Measurements from ENCODE around the gene IFNE. TPM values are rescaled to one million over a fixed set of nuclear protein-coding genes. Genes with fewer than 3 reads are reported as not detected.

The IFNE gene
- total RNA-seq, result 1 to 10 TPM in 1 of 3 donors, under 1 TPM in 1, not detected in 1; 0.33 to 1.0 TPM

GRCh38 chr9:21482213-21482612 is at the start of gene IFNE:
IFNE (minus strand) TSS chr9:21482313; CDS start chr9:21481694, 619 bp downstream.
- no peak within 1 kb of the TSS for H3K4me3 ChIP-seq
- intact Hi-C loops (cut with DNase I; ENCODE audit: low total_unique reads), result no loop called here
- no peak within 1 kb of the TSS for H3K27ac ChIP-seq
- no peaks in the 10 kb centered on the region for H3K27me3 ChIP-seq
- no peak for DNase-seq (ENCODE audit: low spot score in 2 of 2)
- H3K9me3 ChIP-seq, result no peaks in the 10 kb centered on the region
- TF ChIP-seq POLR2A (IDR thresholded peaks at IDR 0.05) (no peak), CTCF (IDR thresholded peaks at IDR 0.05) (no peak), POLR2AphosphoS5 (IDR thresholded peaks at IDR 0.05) (no peak)
- H3K36me3 ChIP-seq, result no peaks in the 10 kb centered on the region
- no peaks in the 10 kb centered on the region for H3K4me1 ChIP-seq

- Histone ChIP-seq H3K4me3 (no peak overlapping the region), H3K9me3 (peaks cover 0 to 6% of the 10 kb centered on the region in 2 donors), H3K27ac (no peak overlapping the region), H3K36me3 (no peaks in the 10 kb centered on the region), H3K27me3 (no peaks in the 10 kb centered on the region), H3K4me1 (no peaks in the 10 kb centered on the region)
- no peak for DNase-seq (ENCODE audit: low spot score in 2 of 2)
- intact Hi-C loops (cut with DNase I; ENCODE audit: low total_unique reads), result no loop called here
- no peak for TF ChIP-seq POLR2A (IDR thresholded peaks at IDR 0.05)
- TF ChIP-seq POLR2AphosphoS5 (IDR thresholded peaks at IDR 0.05), result no peak
- no peak for TF ChIP-seq CTCF (IDR thresholded peaks at IDR 0.05)
Measured at GRCh38 chr9:21528123-21528808, 46.2 kb upstream of the IFNE start.

GRCh38 chr9:21527579-21527978 is 45.5 kb upstream of the IFNE start:
- H3K27ac ChIP-seq, result no peak overlapping the region
- H3K27me3 ChIP-seq, result no peaks in the 10 kb centered on the region
- DNase-seq (ENCODE audit: low spot score in 2 of 2), result no peak
- no peaks in the 10 kb centered on the region for H3K36me3 ChIP-seq
- peaks cover 0 to 6% of the 10 kb centered on the region in 2 donors for H3K9me3 ChIP-seq
- H3K4me3 ChIP-seq, result no peak overlapping the region
- intact Hi-C loops (cut with DNase I; ENCODE audit: low total_unique reads), result no loop called here
- H3K4me1 ChIP-seq, result no peaks in the 10 kb centered on the region
- TF ChIP-seq POLR2A (IDR thresholded peaks at IDR 0.05), result no peak
- no peak for TF ChIP-seq CTCF (IDR thresholded peaks at IDR 0.05)
- TF ChIP-seq POLR2AphosphoS5 (IDR thresholded peaks at IDR 0.05), result no peak

GRCh38 chr9:21525174-21525573 is 43.1 kb upstream of the IFNE start:
- H3K4me3 ChIP-seq, result no peak overlapping the region
- TF ChIP-seq POLR2AphosphoS5 (IDR thresholded peaks at IDR 0.05) (no peak), CTCF (IDR thresholded peaks at IDR 0.05) (no peak), POLR2A (IDR thresholded peaks at IDR 0.05) (no peak)
- no peak overlapping the region for H3K27ac ChIP-seq
- H3K9me3 ChIP-seq, result peaks cover 0 to 6% of the 10 kb centered on the region in 2 donors
- H3K27me3 ChIP-seq, result no peaks in the 10 kb centered on the region
- no peaks in the 10 kb centered on the region for H3K36me3 ChIP-seq
- DNase-seq (ENCODE audit: low spot score in 2 of 2), result no peak
- H3K4me1 ChIP-seq, result no peaks in the 10 kb centered on the region
- intact Hi-C loops (cut with DNase I; ENCODE audit: low total_unique reads), result no loop called here

- DNase-seq (ENCODE audit: low spot score in 2 of 2), result no peak
- Histone ChIP-seq H3K27me3 (no peaks in the 10 kb centered on the region), H3K4me3 (no peak overlapping the region), H3K4me1 (no peaks in the 10 kb centered on the region), H3K27ac (no peak overlapping the region), H3K36me3 (no peaks in the 10 kb centered on the region), H3K9me3 (no peaks in the 10 kb centered on the region)
- no peak for TF ChIP-seq POLR2AphosphoS5 (IDR thresholded peaks at IDR 0.05)
- no peak for TF ChIP-seq CTCF (IDR thresholded peaks at IDR 0.05)
- no peak for TF ChIP-seq POLR2A (IDR thresholded peaks at IDR 0.05)
- intact Hi-C loops (cut with DNase I; ENCODE audit: low total_unique reads), result no loop called here
Measured at GRCh38 chr9:21524099-21524830, 42.2 kb upstream of the IFNE start.
